GM23338 (cell line): ENCODE data around the gene LDHAL6A. TPM values are rescaled to one million over a fixed set of nuclear protein-coding genes. Genes with fewer than 3 reads are reported as not detected.

ENCODE experiments used
- ATAC-seq: fragments of 200-7000 bp; cut with Tn5 transposase; 3 replicates; pipeline ENCODE4 v1.9.1; 2020
- DNase-seq: peaks from one replicate; pipeline ENCODE4 v3.0.0-alpha.2; 2015; ENCODE audit warnings: low spot score
- H2AFZ ChIP-seq: fragments of 200-600 bp; sonication (generic); 2 replicates; pipeline ENCODE4 v1.8.0; 2016; ENCODE audit warnings: antibody characterized with exemption, mild to moderate bottlenecking, moderate library complexity
- H3F3A ChIP-seq: fragments of 200-600 bp; sonication (generic); replicated peaks from 2 replicates; pipeline ENCODE4 v1.8.0; 2017; ENCODE audit warnings: antibody characterized with exemption, mixed run types, low read depth
- H3K27ac ChIP-seq: fragments of 200-600 bp; sonication (generic); 2 replicates; pipeline ENCODE4 v1.6.1; 2016; ENCODE audit warnings: low read depth
- H3K27me3 ChIP-seq: fragments of 200-600 bp; sonication (generic); 2 replicates; pipeline ENCODE4 v1.8.0; 2016; ENCODE audit warnings: mild to moderate bottlenecking, mixed run types, moderate library complexity; ENCODE audit not compliant: insufficient read depth
- H3K36me3 ChIP-seq: fragments of 200-600 bp; sonication (generic); 2 replicates; pipeline ENCODE4 v1.8.0; 2016; ENCODE audit warnings: mild to moderate bottlenecking; ENCODE audit not compliant: insufficient read depth
- H3K4me1 ChIP-seq: fragments of 200-600 bp; sonication (generic); 2 replicates; pipeline ENCODE4 v1.8.0; 2016; ENCODE audit warnings: mild to moderate bottlenecking, moderate library complexity; ENCODE audit not compliant: insufficient read depth
- H3K4me2 ChIP-seq: fragments of 200-600 bp; sonication (generic); 2 replicates; pipeline ENCODE4 v1.7.1; 2017; ENCODE audit warnings: mixed run types
- H3K4me3 ChIP-seq: fragments of 200-600 bp; sonication (generic); 2 replicates; pipeline ENCODE4 v1.6.1; 2016; ENCODE audit warnings: mixed run types
- H3K79me2 ChIP-seq: fragments of 200-600 bp; sonication (generic); replicated peaks from 2 replicates; pipeline ENCODE4 v1.8.0; 2017; ENCODE audit warnings: mild to moderate bottlenecking; ENCODE audit not compliant: insufficient read depth
- H3K9me2 ChIP-seq: fragments of 200-600 bp; sonication (generic); 2 replicates; pipeline ENCODE4 v1.8.0; 2017; ENCODE audit not compliant: insufficient read depth
- H4K20me1 ChIP-seq: fragments of 200-600 bp; sonication (generic); replicated peaks from 2 replicates; pipeline ENCODE4 v1.8.0; 2017; ENCODE audit warnings: mild to moderate bottlenecking; ENCODE audit not compliant: insufficient read depth
- H3K27ac Mint-ChIP-seq: 2 replicates; pipeline ENCODE4 v1.8.0; 2020; ENCODE audit warnings: inconsistent platforms, mild to moderate bottlenecking, moderate library complexity, mixed read lengths
- H3K27me3 Mint-ChIP-seq: 3 replicates; pipeline ENCODE4 v1.8.0; 2022; ENCODE audit warnings: low read depth, mild to moderate bottlenecking, moderate library complexity, mixed read lengths, inconsistent platforms; ENCODE audit not compliant: insufficient read depth, poor library complexity
- H3K36me3 Mint-ChIP-seq: 3 replicates; pipeline ENCODE4 v1.8.0; 2021; ENCODE audit warnings: low read depth, mild to moderate bottlenecking, inconsistent platforms, moderate library complexity, mixed read lengths
- H3K4me1 Mint-ChIP-seq: 3 replicates; pipeline ENCODE4 v1.8.0; 2020; ENCODE audit warnings: mild to moderate bottlenecking, inconsistent platforms, mixed read lengths
- H3K4me3 Mint-ChIP-seq: 3 replicates; pipeline ENCODE4 v1.8.0; 2021; ENCODE audit warnings: moderate library complexity, mild to moderate bottlenecking, inconsistent platforms, mixed read lengths
- H3K9me3 Mint-ChIP-seq: 3 replicates; pipeline ENCODE4 v1.8.0; 2020; ENCODE audit warnings: moderate library complexity, mild to moderate bottlenecking, inconsistent platforms, mixed read lengths
- CREB1 ChIP-seq: fragments of 250-450 bp; sonication (Bioruptor Pico); IDR thresholded peaks from 2 replicates; pipeline ENCODE4 v1.5.0; 2020; ENCODE audit warnings: low read depth, mild to moderate bottlenecking, moderate library complexity
- EZH2 ChIP-seq: fragments of 200-600 bp; sonication (generic); IDR thresholded peaks from one replicate; pipeline ENCODE4 v1.8.0; 2017; ENCODE audit warnings: antibody characterized with exemption, mild to moderate bottlenecking, low read depth; ENCODE audit not compliant: unreplicated experiment
- EZH2phosphoT487 ChIP-seq: fragments of 200-600 bp; sonication (generic); IDR thresholded peaks from one replicate; pipeline ENCODE4 v1.8.1; 2018; ENCODE audit warnings: antibody characterized with exemption; ENCODE audit not compliant: unreplicated experiment
- JUNB ChIP-seq: IDR thresholded peaks from one replicate; pipeline ENCODE4 v1.6.1; 2016; ENCODE audit warnings: antibody characterized with exemption; ENCODE audit not compliant: unreplicated experiment
- NANOG ChIP-seq: IDR thresholded peaks from 2 replicates; pipeline ENCODE4 v1.6.1; 2016; ENCODE audit warnings: antibody characterized with exemption, borderline replicate concordance
- POLR2AphosphoS5 ChIP-seq: IDR thresholded peaks from 2 replicates; pipeline ENCODE4 v1.6.1; 2016; ENCODE audit warnings: antibody characterized with exemption, low read depth
- REST ChIP-seq: IDR thresholded peaks from one replicate; pipeline ENCODE4 v1.6.1; 2018; ENCODE audit warnings: antibody characterized with exemption; ENCODE audit not compliant: unreplicated experiment
- STAT1 ChIP-seq: IDR thresholded peaks from one replicate; pipeline ENCODE4 v1.6.1; 2016; ENCODE audit warnings: antibody characterized with exemption; ENCODE audit not compliant: unreplicated experiment
- ZNF114 ChIP-seq: fragments of 250-450 bp; sonication (Bioruptor Pico); IDR thresholded peaks from 2 replicates; pipeline ENCODE4 v1.5.0; 2020; ENCODE audit warnings: mild to moderate bottlenecking, moderate library complexity
- ZNF331 ChIP-seq: fragments of 250-450 bp; sonication (Bioruptor Pico); IDR thresholded peaks from 2 replicates; pipeline ENCODE4 v1.5.0; 2020; ENCODE audit warnings: low read depth, mild to moderate bottlenecking, moderate library complexity
- ZNF462 ChIP-seq: fragments of 250-450 bp; sonication (Bioruptor Pico); IDR thresholded peaks from 2 replicates; pipeline ENCODE4 v1.5.0; 2020; ENCODE audit warnings: mild to moderate bottlenecking, moderate library complexity
- polyA plus RNA-seq: library from polyadenylated mRNA; unstranded; fragments of >200 nt; fragmentation: Nextera tagmentation; extraction: Ambion mirVana; gene quantifications from 2 replicates; pipeline ENCODE4 v1.2.1, GENCODE V29; 2016
- total RNA-seq: library from RNA; depleted of rRNA; stranded (reverse); fragments of >200 nt; shearing (Covaris generic); gene quantifications from 2 replicates; pipeline ENCODE4 v1.2.3, GENCODE V29; 2014
- TF ChIP-seq, protein P1 (sequence below), 2 experiments: fragments of 200-600 bp in 1 of 2; sonication (generic) in 1 of 2; conservative IDR thresholded peaks; 2 replicates each; pipeline versions ENCODE4 v1.5.1 to v1.6.1; 2016 to 2017; ENCODE audit warnings: antibody characterized with exemption in 2 of 2, low read depth in 2 of 2, mild to moderate bottlenecking in 2 of 2, moderate library complexity in 1 of 2
- TF ChIP-seq, protein P2 (sequence below): IDR thresholded peaks from 2 replicates; pipeline ENCODE4 v1.6.1; 2016; ENCODE audit warnings: antibody characterized with exemption

The LDHAL6A gene
- total and polyA plus RNA-seq, 2 experiments from 2014 or later = 0.10 to 0.59 TPM

DNA sequence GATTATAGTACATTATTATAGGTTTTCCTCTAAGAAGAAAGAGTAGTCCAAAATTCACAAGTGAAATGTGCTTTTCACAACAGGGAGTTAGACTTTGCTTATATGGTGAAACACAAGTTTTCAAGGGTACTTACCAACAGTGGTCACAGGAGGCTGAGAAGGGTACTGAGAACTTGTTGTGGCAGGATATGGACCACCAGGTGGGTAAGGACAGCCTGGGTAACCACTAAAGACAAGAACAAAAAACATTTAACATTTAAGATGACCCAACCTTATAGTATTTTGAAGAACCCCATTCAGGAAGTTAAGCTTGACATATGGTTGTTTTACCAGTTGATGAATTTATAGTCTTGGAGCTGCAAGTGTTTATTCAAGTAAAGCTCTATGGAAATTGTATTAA is 46.7 kb downstream of the LDHAL6A start:
- H3K4me3 Mint-ChIP-seq = no peak overlapping the region
- Histone ChIP-seq H3F3A (no peaks in the 10 kb centered on the region), H3K9me2 (no peaks in the 10 kb centered on the region), H3K4me3 (no peak overlapping the region), H3K4me1 (no peaks in the 10 kb centered on the region), H2AFZ (no peak overlapping the region), H3K4me2 (no peak overlapping the region), H4K20me1 (peaks cover 4% of the 10 kb centered on the region; the same call in 1 of the 2 replicates), H3K79me2 (no peaks in the 10 kb centered on the region), H3K27ac (no peak overlapping the region), H3K36me3 (peaks cover 19% of the 10 kb centered on the region), H3K27me3 (no peaks in the 10 kb centered on the region)
- ATAC-seq (no peak), DNase-seq (no peak)
- TF ChIP-seq EZH2 (no peak), JUNB (no peak), REST (no peak), CREB1 (CRISPR knock-in tag) (no peak), EZH2phosphoT487 (no peak), NANOG (no peak), STAT1 (no peak), ZNF331 (no peak), ZNF114 (CRISPR knock-in tag) (no peak), ZNF462 (CRISPR knock-in tag) (no peak), POLR2AphosphoS5 (no peak)
- TF ChIP-seq, protein P1, sequence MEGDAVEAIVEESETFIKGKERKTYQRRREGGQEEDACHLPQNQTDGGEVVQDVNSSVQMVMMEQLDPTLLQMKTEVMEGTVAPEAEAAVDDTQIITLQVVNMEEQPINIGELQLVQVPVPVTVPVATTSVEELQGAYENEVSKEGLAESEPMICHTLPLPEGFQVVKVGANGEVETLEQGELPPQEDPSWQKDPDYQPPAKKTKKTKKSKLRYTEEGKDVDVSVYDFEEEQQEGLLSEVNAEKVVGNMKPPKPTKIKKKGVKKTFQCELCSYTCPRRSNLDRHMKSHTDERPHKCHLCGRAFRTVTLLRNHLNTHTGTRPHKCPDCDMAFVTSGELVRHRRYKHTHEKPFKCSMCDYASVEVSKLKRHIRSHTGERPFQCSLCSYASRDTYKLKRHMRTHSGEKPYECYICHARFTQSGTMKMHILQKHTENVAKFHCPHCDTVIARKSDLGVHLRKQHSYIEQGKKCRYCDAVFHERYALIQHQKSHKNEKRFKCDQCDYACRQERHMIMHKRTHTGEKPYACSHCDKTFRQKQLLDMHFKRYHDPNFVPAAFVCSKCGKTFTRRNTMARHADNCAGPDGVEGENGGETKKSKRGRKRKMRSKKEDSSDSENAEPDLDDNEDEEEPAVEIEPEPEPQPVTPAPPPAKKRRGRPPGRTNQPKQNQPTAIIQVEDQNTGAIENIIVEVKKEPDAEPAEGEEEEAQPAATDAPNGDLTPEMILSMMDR (conservative IDR thresholded peaks at IDR 0.05; ENCODE audit: low read depth in 2 of 2) = no peak
- TF ChIP-seq, protein P2, sequence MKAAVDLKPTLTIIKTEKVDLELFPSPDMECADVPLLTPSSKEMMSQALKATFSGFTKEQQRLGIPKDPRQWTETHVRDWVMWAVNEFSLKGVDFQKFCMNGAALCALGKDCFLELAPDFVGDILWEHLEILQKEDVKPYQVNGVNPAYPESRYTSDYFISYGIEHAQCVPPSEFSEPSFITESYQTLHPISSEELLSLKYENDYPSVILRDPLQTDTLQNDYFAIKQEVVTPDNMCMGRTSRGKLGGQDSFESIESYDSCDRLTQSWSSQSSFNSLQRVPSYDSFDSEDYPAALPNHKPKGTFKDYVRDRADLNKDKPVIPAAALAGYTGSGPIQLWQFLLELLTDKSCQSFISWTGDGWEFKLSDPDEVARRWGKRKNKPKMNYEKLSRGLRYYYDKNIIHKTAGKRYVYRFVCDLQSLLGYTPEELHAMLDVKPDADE = no peak
- no peaks in the 10 kb centered on the region for H3K4me1 Mint-ChIP-seq
- H3K9me3 Mint-ChIP-seq = no peaks in the 10 kb centered on the region; the same call in 2 of the 3 replicates
- H3K36me3 Mint-ChIP-seq = peaks cover 42% of the 10 kb centered on the region
- H3K27me3 Mint-ChIP-seq = no peaks in the 10 kb centered on the region
- no peak overlapping the region for H3K27ac Mint-ChIP-seq
